ENCODE results near the gene MAP3K5. TPM values are rescaled to one million over a fixed set of nuclear protein-coding genes. Genes with fewer than 3 reads are reported as not detected.

MAP3K5 gene
- total RNA-seq, 2 donors from 2014 or later: 65.7 to 98.4 TPM

- WGBS: 23% methylated on average over 4 of the region's 4 CpGs
- Histone ChIP-seq H3K9me3 (no peaks in the 10 kb centered on the region), H3K27ac (peak overlapping the region; percentile 34 to 50), H3K27me3 (replicated peaks; ENCODE audit: insufficient read depth) (no peaks in the 10 kb centered on the region), H3K4me3 (no peak overlapping the region), H3K4me1 (replicated peaks) (peaks cover 22% of the 10 kb centered on the region), H3K36me3 (no peaks in the 10 kb centered on the region)
- TF ChIP-seq POLR2AphosphoS5 (IDR thresholded peaks at IDR 0.05) (peak; percentile 79), POLR2A (IDR thresholded peaks at IDR 0.05) (no peak), CTCF (IDR thresholded peaks at IDR 0.05) (no peak)
- intact Hi-C loops (cut with DNase I): loop anchor here (5.0 kb wide), 1 partner anchor 32 kb away; no protein-coding TSS in a partner anchor
- DNase-seq (ENCODE audit: low spot score): peak; percentile 73
Measured at GRCh38 chr6:136609873-136610706, 182.2 kb downstream of the MAP3K5 start.

GRCh38 chr6:136608991-136609390, 183.3 kb downstream of the MAP3K5 start:
- peaks cover 22% of the 10 kb centered on the region for H3K4me1 ChIP-seq (replicated peaks)
- no peak for DNase-seq (ENCODE audit: low spot score)
- peak overlapping the region; percentile 38 to 50 for H3K27ac ChIP-seq
- 72% methylated on average over 3 of the region's 3 CpGs for WGBS
- intact Hi-C loops (cut with DNase I): loop anchor here (5.0 kb wide), 1 partner anchor 33 kb away; no protein-coding TSS in a partner anchor
- no peaks in the 10 kb centered on the region for H3K27me3 ChIP-seq (replicated peaks; ENCODE audit: insufficient read depth)
- H3K4me3 ChIP-seq: no peak overlapping the region
- no peaks in the 10 kb centered on the region for H3K9me3 ChIP-seq
- no peaks in the 10 kb centered on the region for H3K36me3 ChIP-seq
- no peak for TF ChIP-seq POLR2AphosphoS5 (IDR thresholded peaks at IDR 0.05)

GRCh38 chr6:136607932-136608772, 184.1 kb downstream of the MAP3K5 start:
- 67% methylated on average over 12 of the region's 12 CpGs for WGBS
- H3K4me3 ChIP-seq: no peak overlapping the region
- peaks cover 22% of the 10 kb centered on the region for H3K4me1 ChIP-seq (replicated peaks)
- peak; percentile 52 for DNase-seq (ENCODE audit: low spot score)
- no peak for TF ChIP-seq POLR2A (IDR thresholded peaks at IDR 0.05)
- no peak for TF ChIP-seq POLR2AphosphoS5 (IDR thresholded peaks at IDR 0.05)
- peak in 3 of 4 experiments; percentile 59 to 63 (median 62) for TF ChIP-seq CTCF (IDR thresholded peaks at IDR 0.05)
- intact Hi-C loops (cut with DNase I): loop anchor here (5.0 kb wide), 1 partner anchor 34 kb away; no protein-coding TSS in a partner anchor
- no peaks in the 10 kb centered on the region for H3K36me3 ChIP-seq
- no peaks in the 10 kb centered on the region for H3K27me3 ChIP-seq (replicated peaks; ENCODE audit: insufficient read depth)
- no peaks in the 10 kb centered on the region for H3K9me3 ChIP-seq
- peak overlapping the region; percentile 38 to 50 for H3K27ac ChIP-seq

- no peaks in the 10 kb centered on the region for H3K9me3 ChIP-seq
- TF ChIP-seq POLR2A (IDR thresholded peaks at IDR 0.05): no peak
- peak; percentile 76 for TF ChIP-seq POLR2AphosphoS5 (IDR thresholded peaks at IDR 0.05)
- no peaks in the 10 kb centered on the region for H3K27me3 ChIP-seq (replicated peaks; ENCODE audit: insufficient read depth)
- intact Hi-C loops (cut with DNase I): loop anchor here (5.0 kb wide), 1 partner anchor 35 kb away; no protein-coding TSS in a partner anchor
- 39% methylated on average over 3 of the region's 3 CpGs for WGBS
- H3K4me3 ChIP-seq: no peak overlapping the region
- no peaks in the 10 kb centered on the region for H3K36me3 ChIP-seq
- DNase-seq (ENCODE audit: low spot score): peak; percentile 31
- H3K27ac ChIP-seq: peak overlapping the region in 1 of 2 donors; percentile 50
- peaks cover 18% of the 10 kb centered on the region for H3K4me1 ChIP-seq (replicated peaks)
Measured at GRCh38 chr6:136607204-136607931, 184.9 kb downstream of the MAP3K5 start.

GRCh38 chr6:136604928-136605510, 187.3 kb downstream of the MAP3K5 start:
- Histone ChIP-seq H3K9me3 (no peaks in the 10 kb centered on the region), H3K27ac (peak overlapping the region; percentile 26 to 50), H3K4me1 (replicated peaks) (peaks cover 15% of the 10 kb centered on the region), H3K4me3 (no peak overlapping the region), H3K36me3 (no peaks in the 10 kb centered on the region), H3K27me3 (replicated peaks; ENCODE audit: insufficient read depth) (no peaks in the 10 kb centered on the region)
- TF ChIP-seq POLR2A (IDR thresholded peaks at IDR 0.05): no peak
- peak; percentile 37 for TF ChIP-seq POLR2AphosphoS5 (IDR thresholded peaks at IDR 0.05)
- peak; percentile 19 for DNase-seq (ENCODE audit: low spot score)
- intact Hi-C loops (cut with DNase I): loop anchor here (5.0 kb wide), 1 partner anchor 37 kb away; no protein-coding TSS in a partner anchor
- 39% methylated on average over 5 of the region's 5 CpGs for WGBS
